ENCODE results near the gene ZNF573.

GRCh38 chr19:37719111-37719926 is 60.1 kb downstream of the ZNF573 start, which contains the start of gene ZNF607:
- peak; percentile 35 to 78 (median 62) for TF ChIP-seq CTCF (IDR thresholded peaks at IDR 0.05)
- TF ChIP-seq POLR2A (IDR thresholded peaks at IDR 0.05), result peak; percentile 26 to 54
